Measurements from ENCODE around the gene RXRG.

DNA sequence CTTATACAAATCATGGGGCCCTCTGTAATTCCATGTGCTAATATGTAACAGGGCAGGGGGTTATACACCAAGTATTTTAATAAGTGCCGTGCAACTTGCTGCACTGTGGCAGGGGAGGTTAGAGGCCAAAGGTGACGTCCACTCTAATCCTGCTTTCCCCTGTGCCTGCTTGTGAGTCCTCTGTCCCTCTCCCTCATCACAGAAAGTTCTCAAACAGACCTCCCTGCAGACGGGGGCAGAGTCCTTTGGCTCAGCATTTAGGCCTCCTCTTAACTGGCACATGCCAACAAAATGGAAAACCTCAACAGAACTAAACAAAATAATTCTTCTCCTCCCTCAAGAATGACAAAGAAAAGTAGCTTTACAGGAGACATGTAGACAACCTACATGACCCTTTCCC, 2.9 kb downstream of the RXRG start:
- TF ChIP-seq CTCF (IDR thresholded peaks at IDR 0.05) = no peak
- TF ChIP-seq EZH2 (IDR thresholded peaks at IDR 0.05; ENCODE audit: borderline replicate concordance, insufficient read depth, low read depth, low read length, poor library complexity, severe bottlenecking) = no peak

Data from B cell (primary cell).